NCI-H1417 treated with DMSO at 0.1 percent for 48 hours (cell line): Measurements from ENCODE around the gene BFSP1.

Experiments used
- DNase-seq: peaks from one replicate; lab custom pipeline; 2025; lab: John Stamatoyannopoulos, UW

BFSP1 gene

GRCh38 chr20:17465236-17465635, 65.9 kb downstream of the BFSP1 start:
- DNase-seq, result no peak

- DNase-seq, result no peak
Measured at GRCh38 chr20:17463711-17464110, 67.5 kb downstream of the BFSP1 start.

GRCh38 chr20:17461941-17462340, 69.2 kb downstream of the BFSP1 start:
- DNase-seq, result no peak

- no peak for DNase-seq
Measured at GRCh38 chr20:17460119-17460518, 71.1 kb downstream of the BFSP1 start.

- DNase-seq, result no peak
Measured at GRCh38 chr20:17457588-17458190, 73.5 kb downstream of the BFSP1 start.

GRCh38 chr20:17457079-17457478, 74.1 kb downstream of the BFSP1 start:
- no peak for DNase-seq

- DNase-seq, result no peak
Measured at GRCh38 chr20:17456279-17456678, 74.9 kb downstream of the BFSP1 start.

GRCh38 chr20:17453592-17453991, 77.6 kb downstream of the BFSP1 start:
- no peak for DNase-seq

GRCh38 chr20:17452441-17452840, 78.7 kb downstream of the BFSP1 start:
- DNase-seq, result no peak

- no peak for DNase-seq
Measured at GRCh38 chr20:17449031-17449430, 82.1 kb downstream of the BFSP1 start.

GRCh38 chr20:17448071-17448470, 83.1 kb downstream of the BFSP1 start:
- no peak for DNase-seq

- no peak for DNase-seq
Measured at GRCh38 chr20:17446171-17446570, 85.0 kb downstream of the BFSP1 start.

- DNase-seq, result no peak
Measured at GRCh38 chr20:17445543-17445942, 85.6 kb downstream of the BFSP1 start.

- DNase-seq, result no peak
Measured at GRCh38 chr20:17444091-17444490, 87.1 kb downstream of the BFSP1 start.
